HG03135 (cell line): ENCODE results near the gene OR13C2.

ENCODE experiments used
- ATAC-seq: cut with Tn5 transposase; IDR thresholded peaks from one replicate; pipeline ENCODE4 v1.9.1; 2021; ENCODE audit warnings: mild to moderate bottlenecking, moderate library complexity; ENCODE audit not compliant: unreplicated experiment

The OR13C2 gene

DNA sequence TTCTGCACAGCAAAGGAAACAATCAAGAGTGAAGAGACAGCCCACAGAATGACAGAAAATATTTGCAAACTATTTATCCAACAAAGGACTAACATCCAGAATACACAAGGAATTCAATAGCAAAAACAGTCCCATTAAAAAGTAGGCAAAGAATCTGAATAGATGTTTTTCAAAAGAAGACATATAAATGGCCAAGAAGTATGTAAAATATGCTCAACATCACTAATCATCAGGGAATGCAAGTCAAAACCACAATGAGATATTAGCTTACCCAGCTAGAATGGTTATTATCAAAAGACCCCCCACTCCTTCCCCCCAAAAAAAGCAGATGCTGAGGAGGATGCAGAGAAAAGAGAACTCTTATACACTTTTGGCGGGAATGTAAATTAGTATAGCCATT lies 49.9 kb downstream of the OR13C2 start:
- no peak for ATAC-seq
